GM18526 (cell line): ENCODE measurements around the gene ABCA7.

Source experiments
- POLR2A ChIP-seq: IDR thresholded peaks from 3 replicates; pipeline ENCODE4 v1.6.1; 2011; ENCODE audit not compliant: insufficient read length; ENCODE audit errors: extremely low read depth

ABCA7 gene

GRCh38 chr19:1041272-1041834 is 1.4 kb downstream of the ABCA7 start:
- TF ChIP-seq POLR2A: no peak

- TF ChIP-seq POLR2A: no peak
These were observed 2.2 kb downstream of the ABCA7 start for GRCh38 chr19:1041835-1042685.

GRCh38 chr19:1042689-1043511 is 3.0 kb downstream of the ABCA7 start:
- no peak for TF ChIP-seq POLR2A

- TF ChIP-seq POLR2A: no peak
These were observed 5.3 kb downstream of the ABCA7 start for GRCh38 chr19:1045247-1045603.

- no peak for TF ChIP-seq POLR2A
These were observed 6.3 kb downstream of the ABCA7 start for GRCh38 chr19:1046117-1046626.

- no peak for TF ChIP-seq POLR2A
These were observed 7.2 kb downstream of the ABCA7 start for GRCh38 chr19:1046836-1047695.

- no peak for TF ChIP-seq POLR2A
These were observed 7.8 kb downstream of the ABCA7 start for GRCh38 chr19:1047696-1048147.

GRCh38 chr19:1049106-1049505 is 9.2 kb downstream of the ABCA7 start:
- TF ChIP-seq POLR2A: no peak

- TF ChIP-seq POLR2A: no peak
These were observed 9.9 kb downstream of the ABCA7 start for GRCh38 chr19:1049800-1050199.

- TF ChIP-seq POLR2A: no peak
These were observed 11.3 kb downstream of the ABCA7 start for GRCh38 chr19:1050989-1051788.

- TF ChIP-seq POLR2A: no peak
These were observed 11.9 kb downstream of the ABCA7 start for GRCh38 chr19:1051791-1052190.

GRCh38 chr19:1052349-1052975 is 12.6 kb downstream of the ABCA7 start:
- no peak for TF ChIP-seq POLR2A

GRCh38 chr19:1053176-1054101 is 13.5 kb downstream of the ABCA7 start:
- TF ChIP-seq POLR2A: no peak
